PFSK-1 (cell line): Measurements from ENCODE around the gene NEDD1.

Source experiments
- FOXP2 ChIP-seq: optimal IDR thresholded peaks from 2 replicates; pipeline ENCODE3; 2011; ENCODE audit warnings: borderline replicate concordance, control low read depth, inconsistent platforms; ENCODE audit not compliant: insufficient read depth; ENCODE audit errors: extremely low read length, extremely low read depth
- POLR2AphosphoS5 ChIP-seq: IDR thresholded peaks from 2 replicates; pipeline ENCODE4 v1.6.1; 2012; ENCODE audit warnings: low read depth, mild to moderate bottlenecking, control low read depth, low read length, moderate library complexity
- SIN3A ChIP-seq: IDR thresholded peaks from 2 replicates; pipeline ENCODE4 v1.6.1; 2012; ENCODE audit warnings: mild to moderate bottlenecking, low read length, moderate library complexity, borderline replicate concordance; ENCODE audit not compliant: insufficient read depth
- TAF1 ChIP-seq: IDR thresholded peaks from 2 replicates; pipeline ENCODE4 v1.6.1; 2012; ENCODE audit warnings: low read length, control low read depth, borderline replicate concordance; ENCODE audit not compliant: insufficient read depth
- TF ChIP-seq, protein P1 (sequence below), 2 experiments: IDR thresholded peaks; 2 replicates each; pipeline versions ENCODE4 v1.6.1 to v1.8.0; 2011 to 2012; ENCODE audit warnings: low read depth in 2 of 2, low read length in 2 of 2, control low read depth in 1 of 2, inconsistent platforms in 1 of 2, mild to moderate bottlenecking in 1 of 2, moderate library complexity in 1 of 2; ENCODE audit not compliant: insufficient read depth in 1 of 2

NEDD1 gene

GRCh38 chr12:96997797-96998484 lies 90.9 kb downstream of the NEDD1 start:
- TF ChIP-seq SIN3A = no peak
- no peak for TF ChIP-seq TAF1
- TF ChIP-seq FOXP2 = no peak
- TF ChIP-seq POLR2AphosphoS5 = no peak

- TF ChIP-seq, protein P1, sequence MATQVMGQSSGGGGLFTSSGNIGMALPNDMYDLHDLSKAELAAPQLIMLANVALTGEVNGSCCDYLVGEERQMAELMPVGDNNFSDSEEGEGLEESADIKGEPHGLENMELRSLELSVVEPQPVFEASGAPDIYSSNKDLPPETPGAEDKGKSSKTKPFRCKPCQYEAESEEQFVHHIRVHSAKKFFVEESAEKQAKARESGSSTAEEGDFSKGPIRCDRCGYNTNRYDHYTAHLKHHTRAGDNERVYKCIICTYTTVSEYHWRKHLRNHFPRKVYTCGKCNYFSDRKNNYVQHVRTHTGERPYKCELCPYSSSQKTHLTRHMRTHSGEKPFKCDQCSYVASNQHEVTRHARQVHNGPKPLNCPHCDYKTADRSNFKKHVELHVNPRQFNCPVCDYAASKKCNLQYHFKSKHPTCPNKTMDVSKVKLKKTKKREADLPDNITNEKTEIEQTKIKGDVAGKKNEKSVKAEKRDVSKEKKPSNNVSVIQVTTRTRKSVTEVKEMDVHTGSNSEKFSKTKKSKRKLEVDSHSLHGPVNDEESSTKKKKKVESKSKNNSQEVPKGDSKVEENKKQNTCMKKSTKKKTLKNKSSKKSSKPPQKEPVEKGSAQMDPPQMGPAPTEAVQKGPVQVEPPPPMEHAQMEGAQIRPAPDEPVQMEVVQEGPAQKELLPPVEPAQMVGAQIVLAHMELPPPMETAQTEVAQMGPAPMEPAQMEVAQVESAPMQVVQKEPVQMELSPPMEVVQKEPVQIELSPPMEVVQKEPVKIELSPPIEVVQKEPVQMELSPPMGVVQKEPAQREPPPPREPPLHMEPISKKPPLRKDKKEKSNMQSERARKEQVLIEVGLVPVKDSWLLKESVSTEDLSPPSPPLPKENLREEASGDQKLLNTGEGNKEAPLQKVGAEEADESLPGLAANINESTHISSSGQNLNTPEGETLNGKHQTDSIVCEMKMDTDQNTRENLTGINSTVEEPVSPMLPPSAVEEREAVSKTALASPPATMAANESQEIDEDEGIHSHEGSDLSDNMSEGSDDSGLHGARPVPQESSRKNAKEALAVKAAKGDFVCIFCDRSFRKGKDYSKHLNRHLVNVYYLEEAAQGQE (IDR thresholded peaks at IDR 0.05; ENCODE audit: insufficient read depth in 1 of 2, low read depth in 2 of 2, low read length in 2 of 2) = no peak
- TF ChIP-seq SIN3A (no peak), TAF1 (no peak), POLR2AphosphoS5 (no peak), FOXP2 (no peak)
These were observed 96.2 kb downstream of the NEDD1 start for GRCh38 chr12:97003276-97003675.
